ENCODE results near the gene IPPK. TPM values are rescaled to one million over a fixed set of nuclear protein-coding genes. Genes with fewer than 3 reads are reported as not detected.

The IPPK gene
- total RNA-seq, 5 donors from 2014 or later (not counting 1 experiment from before 2014, with no cell fraction given) = 7.5 to 9.6 (median 8.3) TPM

Other genes with a start within 250 kb of the IPPK start
- gene OMD, start 245.7 kb downstream of the IPPK start, total RNA-seq = not detected
- gene ASPN, start 187.6 kb downstream of the IPPK start, total RNA-seq = not detected
- gene ECM2, start 134.1 kb downstream of the IPPK start, total RNA-seq = not detected
- gene BICD2, start 94.7 kb upstream of the IPPK start, total RNA-seq = 10 to 100 TPM; 24.1 to 36.6 (median 30.6) TPM
- gene ZNF484, start 207.9 kb upstream of the IPPK start, total RNA-seq = 10 to 100 TPM; 14.2 to 17.4 (median 16.4) TPM